ENCODE measurements around the gene NCK2. TPM values are rescaled to one million over a fixed set of nuclear protein-coding genes. Genes with fewer than 3 reads are reported as not detected.

NCK2 gene
- total and polyA plus RNA-seq, 10 of the 15 experiments (the other 5 are each of a cell fraction or from before 2014, with no cell fraction given): 1.2 to 30.9 (median 14.1) TPM

DNA sequence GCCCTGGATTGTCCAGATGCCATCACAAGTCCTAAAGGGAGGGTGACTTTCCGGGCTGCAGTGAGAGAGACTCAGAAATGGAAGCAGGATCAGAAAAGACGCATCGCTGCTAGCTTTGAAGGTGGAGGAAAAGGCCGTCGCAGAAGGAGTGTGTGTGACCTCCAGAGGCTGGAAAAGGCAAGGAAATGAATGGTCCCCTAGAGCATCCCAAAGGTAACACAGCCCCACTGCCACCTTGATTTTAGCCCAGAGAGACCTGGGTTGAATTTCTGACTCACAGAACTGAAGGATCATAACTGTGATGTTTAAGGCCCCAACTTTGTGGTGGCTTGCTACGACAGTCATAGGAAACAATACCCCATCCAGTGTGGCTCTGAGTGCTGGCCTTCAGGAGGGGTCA lies 8.6 kb upstream of the NCK2 start (continued):
- TF ChIP-seq MXI1 (IDR thresholded peaks at IDR 0.05; ENCODE audit: low read depth, low read length): no peak

DNA sequence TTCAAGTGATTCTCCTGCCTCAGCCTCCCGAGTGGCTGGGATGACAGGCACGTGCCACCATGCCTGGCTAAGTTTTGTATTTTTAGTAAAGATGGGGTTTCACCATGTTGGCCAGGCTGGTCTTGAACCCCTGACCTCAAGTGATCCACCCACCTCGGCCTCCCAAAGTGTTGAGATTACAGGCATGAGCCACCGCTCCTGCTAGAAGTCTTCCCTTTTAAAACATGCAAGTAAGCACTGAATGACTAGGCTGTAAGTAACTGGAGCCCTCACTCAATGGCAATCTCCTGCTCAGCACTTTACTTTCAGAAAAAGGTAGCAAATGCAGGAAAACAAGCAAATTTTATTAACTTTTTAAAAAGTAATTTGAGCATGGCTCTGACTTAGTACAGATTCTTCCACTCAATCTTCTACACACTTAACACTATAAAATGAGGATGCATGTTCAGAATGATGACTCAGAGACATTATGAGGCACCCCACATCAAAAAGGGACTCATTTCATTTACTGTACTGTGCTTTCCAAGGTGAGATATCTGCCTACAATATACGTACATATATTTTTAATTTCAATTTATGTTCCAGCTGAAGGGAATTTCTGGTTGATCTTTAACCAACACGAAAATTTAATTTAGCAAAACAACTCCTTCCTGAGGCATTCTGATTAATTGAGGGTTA lies 6.6 kb upstream of the NCK2 start:
- FAIRE-seq (no peak), ATAC-seq (no peak), DNase-seq (ENCODE audit: low read depth, low spot score) (no peak)
- no peaks in the 10 kb centered on the region for H3K36me3 ChIP-seq (ENCODE audit: control insufficient read depth in 2 of 2, insufficient read depth in 2 of 2, low read length in 1 of 2)
- H3K27me3 ChIP-seq (replicated peaks in 1 of 2; ENCODE audit: control insufficient read depth in 2 of 2, insufficient read depth in 2 of 2, low read length in 1 of 2): no peaks in the 10 kb centered on the region; a peak in 1 of 4 replicates
- ChIA-PET RAD21 (ENCODE audit: unreplicated experiment) (interaction anchor here (1.7 kb wide), 1 partner anchor 11 kb away, joined by 3 read pairs; no protein-coding TSS in a partner anchor), POLR2A (no interaction called here), SMC1A (ENCODE audit: uncharacterized antibody, unreplicated experiment) (interaction anchor here (1.4 kb wide), 1 partner anchor 10 kb away, joined by 4 read pairs; no protein-coding TSS in a partner anchor), CTCF (interaction anchor here (0.7 kb wide), 1 partner anchor 11 kb away, joined by 3 read pairs; no protein-coding TSS in a partner anchor)
- H3K27ac ChIP-seq (ENCODE audit: control insufficient read depth, insufficient read depth): no peak overlapping the region
- in situ Hi-C loops (cut with MboI) (no loop called here), intact Hi-C loops (cut with micrococcal nuclease; ENCODE audit: unreplicated experiment) (no loop called here)
- H4K20me1 ChIP-seq (ENCODE audit: control insufficient read depth, insufficient read depth): no peaks in the 10 kb centered on the region
- BruUV-seq (replicated peaks): no TSS peak
- H3K4me1 ChIP-seq (ENCODE audit: control insufficient read depth, insufficient read depth, low read length): peaks cover 3% of the 10 kb centered on the region; the same call in 1 of the 2 replicates
- H3K9me3 ChIP-seq (replicated peaks; ENCODE audit: control insufficient read depth, insufficient read depth, low read length): no peaks in the 10 kb centered on the region; the same call in 2 of the 3 replicates
- no peaks in the 10 kb centered on the region for H3K79me2 ChIP-seq (ENCODE audit: control insufficient read depth, insufficient read depth, low read length)
- TF ChIP-seq FOS (IDR thresholded peaks at IDR 0.05; ENCODE audit: borderline replicate concordance, extremely low read depth, insufficient read length): no peak
- TF ChIP-seq CBX3 (IDR thresholded peaks at IDR 0.05; ENCODE audit: borderline replicate concordance, low read depth): no peak
- no peak for TF ChIP-seq PAX8 (IDR thresholded peaks at IDR 0.05)
- TF ChIP-seq NFYA (IDR thresholded peaks at IDR 0.05; ENCODE audit: borderline replicate concordance, low read depth, low read length): no peak
- no peak for TF ChIP-seq MTA3 (IDR thresholded peaks at IDR 0.05; ENCODE audit: borderline replicate concordance, low read length)
- TF ChIP-seq JUND (IDR thresholded peaks at IDR 0.05; ENCODE audit: low read depth, low read length): no peak
- TF ChIP-seq, protein P1, sequence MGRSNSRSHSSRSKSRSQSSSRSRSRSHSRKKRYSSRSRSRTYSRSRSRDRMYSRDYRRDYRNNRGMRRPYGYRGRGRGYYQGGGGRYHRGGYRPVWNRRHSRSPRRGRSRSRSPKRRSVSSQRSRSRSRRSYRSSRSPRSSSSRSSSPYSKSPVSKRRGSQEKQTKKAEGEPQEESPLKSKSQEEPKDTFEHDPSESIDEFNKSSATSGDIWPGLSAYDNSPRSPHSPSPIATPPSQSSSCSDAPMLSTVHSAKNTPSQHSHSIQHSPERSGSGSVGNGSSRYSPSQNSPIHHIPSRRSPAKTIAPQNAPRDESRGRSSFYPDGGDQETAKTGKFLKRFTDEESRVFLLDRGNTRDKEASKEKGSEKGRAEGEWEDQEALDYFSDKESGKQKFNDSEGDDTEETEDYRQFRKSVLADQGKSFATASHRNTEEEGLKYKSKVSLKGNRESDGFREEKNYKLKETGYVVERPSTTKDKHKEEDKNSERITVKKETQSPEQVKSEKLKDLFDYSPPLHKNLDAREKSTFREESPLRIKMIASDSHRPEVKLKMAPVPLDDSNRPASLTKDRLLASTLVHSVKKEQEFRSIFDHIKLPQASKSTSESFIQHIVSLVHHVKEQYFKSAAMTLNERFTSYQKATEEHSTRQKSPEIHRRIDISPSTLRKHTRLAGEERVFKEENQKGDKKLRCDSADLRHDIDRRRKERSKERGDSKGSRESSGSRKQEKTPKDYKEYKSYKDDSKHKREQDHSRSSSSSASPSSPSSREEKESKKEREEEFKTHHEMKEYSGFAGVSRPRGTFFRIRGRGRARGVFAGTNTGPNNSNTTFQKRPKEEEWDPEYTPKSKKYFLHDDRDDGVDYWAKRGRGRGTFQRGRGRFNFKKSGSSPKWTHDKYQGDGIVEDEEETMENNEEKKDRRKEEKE (IDR thresholded peaks at IDR 0.05): no peak
- TF ChIP-seq, protein P2, sequence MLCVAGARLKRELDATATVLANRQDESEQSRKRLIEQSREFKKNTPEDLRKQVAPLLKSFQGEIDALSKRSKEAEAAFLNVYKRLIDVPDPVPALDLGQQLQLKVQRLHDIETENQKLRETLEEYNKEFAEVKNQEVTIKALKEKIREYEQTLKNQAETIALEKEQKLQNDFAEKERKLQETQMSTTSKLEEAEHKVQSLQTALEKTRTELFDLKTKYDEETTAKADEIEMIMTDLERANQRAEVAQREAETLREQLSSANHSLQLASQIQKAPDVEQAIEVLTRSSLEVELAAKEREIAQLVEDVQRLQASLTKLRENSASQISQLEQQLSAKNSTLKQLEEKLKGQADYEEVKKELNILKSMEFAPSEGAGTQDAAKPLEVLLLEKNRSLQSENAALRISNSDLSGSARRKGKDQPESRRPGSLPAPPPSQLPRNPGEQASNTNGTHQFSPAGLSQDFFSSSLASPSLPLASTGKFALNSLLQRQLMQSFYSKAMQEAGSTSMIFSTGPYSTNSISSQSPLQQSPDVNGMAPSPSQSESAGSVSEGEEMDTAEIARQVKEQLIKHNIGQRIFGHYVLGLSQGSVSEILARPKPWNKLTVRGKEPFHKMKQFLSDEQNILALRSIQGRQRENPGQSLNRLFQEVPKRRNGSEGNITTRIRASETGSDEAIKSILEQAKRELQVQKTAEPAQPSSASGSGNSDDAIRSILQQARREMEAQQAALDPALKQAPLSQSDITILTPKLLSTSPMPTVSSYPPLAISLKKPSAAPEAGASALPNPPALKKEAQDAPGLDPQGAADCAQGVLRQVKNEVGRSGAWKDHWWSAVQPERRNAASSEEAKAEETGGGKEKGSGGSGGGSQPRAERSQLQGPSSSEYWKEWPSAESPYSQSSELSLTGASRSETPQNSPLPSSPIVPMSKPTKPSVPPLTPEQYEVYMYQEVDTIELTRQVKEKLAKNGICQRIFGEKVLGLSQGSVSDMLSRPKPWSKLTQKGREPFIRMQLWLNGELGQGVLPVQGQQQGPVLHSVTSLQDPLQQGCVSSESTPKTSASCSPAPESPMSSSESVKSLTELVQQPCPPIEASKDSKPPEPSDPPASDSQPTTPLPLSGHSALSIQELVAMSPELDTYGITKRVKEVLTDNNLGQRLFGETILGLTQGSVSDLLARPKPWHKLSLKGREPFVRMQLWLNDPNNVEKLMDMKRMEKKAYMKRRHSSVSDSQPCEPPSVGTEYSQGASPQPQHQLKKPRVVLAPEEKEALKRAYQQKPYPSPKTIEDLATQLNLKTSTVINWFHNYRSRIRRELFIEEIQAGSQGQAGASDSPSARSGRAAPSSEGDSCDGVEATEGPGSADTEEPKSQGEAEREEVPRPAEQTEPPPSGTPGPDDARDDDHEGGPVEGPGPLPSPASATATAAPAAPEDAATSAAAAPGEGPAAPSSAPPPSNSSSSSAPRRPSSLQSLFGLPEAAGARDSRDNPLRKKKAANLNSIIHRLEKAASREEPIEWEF (IDR thresholded peaks at IDR 0.05; ENCODE audit: insufficient replicate concordance, low read depth, low read length): no peak
- no peak for TF ChIP-seq PML (IDR thresholded peaks at IDR 0.05; ENCODE audit: low read length)
- no peak for TF ChIP-seq CBX5 (IDR thresholded peaks at IDR 0.05; ENCODE audit: low read depth)
- H3K9ac ChIP-seq (ENCODE audit: control insufficient read depth, insufficient read depth, low read length): no peak overlapping the region
- peak overlapping the region; percentile 52; the same call in 1 of the 2 replicates for H2AFZ ChIP-seq (ENCODE audit: control insufficient read depth, low read depth, low read length)
- H3K4me2 ChIP-seq (ENCODE audit: control insufficient read depth, insufficient read depth): no peak overlapping the region; the same call in 1 of the 2 replicates
- H3K4me3 ChIP-seq: no peak overlapping the region
- WGBS (ENCODE audit: insufficient coverage, insufficient replicate concordance, low lambda C conversion rate, missing lambda C conversion rate): 62% methylated on average over 6 of the region's 6 CpGs

Measured in GM12878 (cell line).